Neural progenitor cell (in vitro differentiated cells): Measurements from ENCODE around the gene FAM90A1. TPM values are rescaled to one million over a fixed set of nuclear protein-coding genes. Genes with fewer than 3 reads are reported as not detected.
"Not testable (repeated sequence)": the region's sequence is repeated elsewhere in the genome, so short reads cannot be mapped to it uniquely, and the experiment has no call there.

ENCODE experiments used
- DNase-seq: peaks from one replicate; pipeline ENCODE4 v3.0.0-alpha.2; 2016; ENCODE audit warnings: low spot score
- H2AFZ ChIP-seq: fragments of 200-600 bp; sonication (generic); replicated peaks from 2 replicates; pipeline ENCODE4 v1.6.1; 2016; ENCODE audit warnings: antibody characterized with exemption
- H3F3A ChIP-seq: fragments of 200-600 bp; sonication (generic); 2 replicates; pipeline ENCODE4 v1.6.1; 2016; ENCODE audit warnings: antibody characterized with exemption, low read depth
- H3K27ac ChIP-seq: fragments of 200-600 bp; sonication (generic); 2 replicates; pipeline ENCODE4 v1.5.1; 2016; ENCODE audit warnings: mild to moderate bottlenecking
- H3K27me3 ChIP-seq: fragments of 200-600 bp; sonication (generic); 2 replicates; pipeline ENCODE4 v1.6.1; 2016; ENCODE audit warnings: mild to moderate bottlenecking, moderate library complexity
- H3K36me3 ChIP-seq: fragments of 200-600 bp; sonication (generic); 2 replicates; pipeline ENCODE4 v1.5.1; 2016
- H3K4me1 ChIP-seq: fragments of 200-600 bp; sonication (generic); 2 replicates; pipeline ENCODE4 v1.6.1; 2016; ENCODE audit warnings: mixed run types
- H3K4me2 ChIP-seq: fragments of 200-600 bp; sonication (generic); 2 replicates; pipeline ENCODE4 v1.6.1; 2016
- H3K4me3 ChIP-seq: fragments of 200-600 bp; sonication (generic); 2 replicates; pipeline ENCODE4 v1.5.1; 2016
- H3K79me2 ChIP-seq: fragments of 200-600 bp; sonication (generic); 2 replicates; pipeline ENCODE4 v1.6.1; 2016; ENCODE audit warnings: low read depth
- H3K9ac ChIP-seq: fragments of 200-600 bp; sonication (generic); 2 replicates; pipeline ENCODE4 v1.6.1; 2016
- H3K9me3 ChIP-seq: fragments of 200-600 bp; sonication (generic); 2 replicates; pipeline ENCODE4 v1.5.1; 2016; ENCODE audit warnings: low read depth
- H4K20me1 ChIP-seq: fragments of 200-600 bp; sonication (generic); 2 replicates; pipeline ENCODE4 v1.6.1; 2016; ENCODE audit warnings: low read depth
- H3K27ac Mint-ChIP-seq: 3 replicates; pipeline ENCODE4 v1.8.0; 2021; ENCODE audit warnings: mixed read lengths
- H3K27me3 Mint-ChIP-seq: 2 replicates; pipeline ENCODE4 v1.8.0; 2022; ENCODE audit warnings: low read depth, mild to moderate bottlenecking, inconsistent platforms, moderate library complexity, mixed read lengths; ENCODE audit not compliant: insufficient read depth
- H3K36me3 Mint-ChIP-seq: 3 replicates; pipeline ENCODE4 v1.8.0; 2021; ENCODE audit warnings: mixed read lengths
- H3K4me1 Mint-ChIP-seq: 3 replicates; pipeline ENCODE4 v1.8.0; 2021; ENCODE audit warnings: mixed read lengths
- H3K4me3 Mint-ChIP-seq: 3 replicates; pipeline ENCODE4 v1.8.0; 2021; ENCODE audit warnings: mild to moderate bottlenecking, moderate library complexity, mixed read lengths
- H3K9me3 Mint-ChIP-seq: 3 replicates; pipeline ENCODE4 v1.8.0; 2020; ENCODE audit warnings: mixed read lengths
- total RNA-seq: library from RNA; depleted of rRNA; stranded (reverse); fragments of >200 nt; gene quantifications from 2 replicates; pipeline ENCODE4 v1.2.3, GENCODE V29; 2015; ENCODE audit warnings: low replicate concordance

FAM90A1 gene
- total RNA-seq, 1 donor from 2014 or later: not detected

DNA sequence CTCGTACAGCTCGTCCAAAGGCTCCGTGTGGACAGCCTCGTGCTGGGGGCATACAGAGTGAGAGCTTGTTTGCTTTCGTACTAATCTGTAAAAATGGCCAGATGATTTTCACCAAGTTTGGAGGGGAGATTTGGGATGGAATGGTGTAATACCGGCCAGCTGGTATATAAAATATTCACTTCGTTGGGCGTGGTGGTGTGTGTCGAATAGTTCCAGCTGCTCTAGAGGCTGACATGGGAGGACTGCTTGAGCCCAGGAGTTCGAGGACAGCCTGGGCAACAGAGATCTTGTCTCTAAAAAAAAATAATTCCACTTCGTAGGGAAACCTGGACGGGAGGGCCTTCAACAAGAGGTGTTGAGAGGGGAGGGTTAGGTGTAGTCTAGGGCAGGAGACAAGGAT, 9.6 kb upstream of the FAM90A1 start:
- not testable (repeated sequence) for H3K79me2 ChIP-seq, H3K9me3 Mint-ChIP-seq, H3K27me3 ChIP-seq, H3K4me2 ChIP-seq, H3K27ac Mint-ChIP-seq, H3K9ac ChIP-seq, H4K20me1 ChIP-seq, H3K4me1 Mint-ChIP-seq, H3K4me3 Mint-ChIP-seq, H3K27me3 Mint-ChIP-seq, DNase-seq, H3K4me1 ChIP-seq, H2AFZ ChIP-seq, H3K9me3 ChIP-seq, H3K36me3 ChIP-seq, H3K27ac ChIP-seq, H3F3A ChIP-seq, H3K4me3 ChIP-seq, H3K36me3 Mint-ChIP-seq

DNA sequence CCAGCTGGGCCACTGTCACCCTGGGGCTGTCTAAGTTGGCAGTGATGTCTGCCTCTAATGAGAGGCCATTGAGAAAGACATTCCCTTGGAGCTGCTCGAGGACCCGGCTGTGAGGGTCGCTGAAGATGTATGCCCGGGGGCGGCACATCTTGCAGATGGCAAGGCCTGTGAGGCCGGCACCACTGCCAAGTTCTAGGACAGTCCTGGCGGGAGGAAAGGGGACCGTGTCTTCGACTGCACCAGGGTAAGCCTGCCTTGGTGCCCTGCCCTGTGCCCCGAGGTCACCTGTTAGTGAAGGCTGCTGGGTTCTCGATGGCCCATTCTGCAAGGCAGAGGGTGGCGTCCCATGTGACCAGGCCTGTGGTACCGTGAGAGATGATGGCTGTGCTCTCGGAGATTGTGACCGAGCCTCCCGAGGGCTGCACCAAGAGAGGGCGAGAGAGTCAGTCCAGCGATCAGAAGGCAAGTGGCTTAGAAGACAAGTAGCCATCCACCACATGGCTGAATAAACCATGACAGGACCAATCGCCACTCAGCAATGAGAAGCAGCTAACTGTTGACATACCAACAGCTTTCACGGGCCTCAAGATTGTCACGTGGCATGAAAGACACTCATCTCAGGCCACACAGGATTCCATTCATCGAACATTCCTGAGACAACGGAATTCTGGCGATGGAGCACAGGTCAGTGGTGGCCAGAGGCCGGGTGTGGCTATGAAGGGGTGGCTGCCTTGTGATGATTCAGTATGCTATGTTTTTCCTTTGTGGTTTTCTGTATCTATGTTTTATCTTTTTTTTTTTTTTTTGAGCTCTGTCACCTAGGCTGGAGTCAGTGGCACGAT, 8.1 kb upstream of the FAM90A1 start:
- H4K20me1 ChIP-seq, H3K27me3 Mint-ChIP-seq, H3F3A ChIP-seq, H3K27ac ChIP-seq, H3K36me3 Mint-ChIP-seq, H2AFZ ChIP-seq, H3K9me3 Mint-ChIP-seq, H3K4me1 ChIP-seq, H3K4me1 Mint-ChIP-seq, H3K27ac Mint-ChIP-seq, H3K27me3 ChIP-seq, DNase-seq, H3K9ac ChIP-seq, H3K79me2 ChIP-seq, H3K4me3 Mint-ChIP-seq, H3K4me2 ChIP-seq, H3K9me3 ChIP-seq, H3K36me3 ChIP-seq, H3K4me3 ChIP-seq: not testable (repeated sequence)

DNA sequence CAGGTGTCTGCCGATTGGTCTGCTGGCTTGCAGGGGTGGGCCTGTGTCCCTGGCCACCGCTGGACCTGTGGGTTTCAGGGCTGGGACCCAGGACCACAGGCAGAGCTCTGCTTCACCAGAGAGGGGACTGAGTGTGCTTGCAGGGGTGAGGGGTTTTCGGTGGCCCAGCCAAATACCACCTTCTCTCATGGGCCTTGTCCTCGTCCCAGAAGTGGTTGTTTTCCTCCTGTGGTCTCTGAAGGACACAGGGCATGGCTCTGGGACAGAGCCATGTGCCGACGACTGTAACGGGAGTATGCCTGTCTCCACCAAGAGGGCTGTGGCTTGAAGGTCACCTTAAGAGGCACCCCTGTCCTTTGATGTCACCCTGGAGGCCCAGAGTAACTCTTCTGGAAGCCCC, 7.3 kb upstream of the FAM90A1 start:
- H3K4me3 ChIP-seq: not testable (repeated sequence)

DNA sequence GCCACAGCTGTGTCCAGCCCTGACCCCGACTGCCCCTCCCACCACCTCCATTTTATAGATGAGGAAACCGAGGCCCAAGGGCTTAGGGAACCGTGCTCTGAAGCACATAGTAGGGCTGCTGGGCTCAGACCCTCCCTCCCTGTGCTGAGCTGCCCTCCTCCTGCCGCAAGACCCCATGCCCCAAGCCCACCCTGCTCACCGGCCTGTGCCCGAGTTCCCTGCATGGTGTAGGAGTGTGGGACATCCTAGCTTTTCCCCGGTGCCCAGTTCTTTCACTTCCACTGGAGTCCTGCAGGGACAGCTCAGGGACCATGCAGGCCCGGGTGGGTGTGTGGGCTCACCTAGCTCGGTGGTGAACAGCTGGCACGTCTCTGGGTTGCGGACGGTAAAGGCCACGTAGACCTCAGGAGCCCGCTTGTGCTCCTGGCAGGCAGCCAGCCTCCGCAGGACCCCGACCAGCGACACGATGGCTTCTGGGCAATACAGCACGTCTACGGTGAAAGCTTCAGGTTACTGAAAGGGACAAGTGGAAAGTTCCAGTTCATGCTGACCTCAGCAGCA, 6.6 kb upstream of the FAM90A1 start:
- not testable (repeated sequence) for H3K4me1 Mint-ChIP-seq, H3F3A ChIP-seq, H3K36me3 Mint-ChIP-seq, H3K4me1 ChIP-seq, H3K4me3 Mint-ChIP-seq, H3K27ac Mint-ChIP-seq, DNase-seq, H3K9me3 ChIP-seq, H4K20me1 ChIP-seq, H3K27ac ChIP-seq, H2AFZ ChIP-seq, H3K4me3 ChIP-seq, H3K27me3 Mint-ChIP-seq, H3K27me3 ChIP-seq, H3K9ac ChIP-seq, H3K36me3 ChIP-seq, H3K4me2 ChIP-seq, H3K79me2 ChIP-seq, H3K9me3 Mint-ChIP-seq

More for the DNA sequence above, 7.3 kb upstream of the FAM90A1 start:
- H3K36me3 Mint-ChIP-seq, H3K9me3 ChIP-seq, DNase-seq, H3K4me3 Mint-ChIP-seq, H3K36me3 ChIP-seq, H3K27me3 ChIP-seq, H3K27me3 Mint-ChIP-seq, H3K79me2 ChIP-seq, H3K4me1 ChIP-seq, H3K4me2 ChIP-seq, H2AFZ ChIP-seq, H3K27ac Mint-ChIP-seq, H3F3A ChIP-seq, H3K9ac ChIP-seq, H3K4me1 Mint-ChIP-seq, H3K9me3 Mint-ChIP-seq, H3K27ac ChIP-seq, H4K20me1 ChIP-seq: not testable (repeated sequence)

DNA sequence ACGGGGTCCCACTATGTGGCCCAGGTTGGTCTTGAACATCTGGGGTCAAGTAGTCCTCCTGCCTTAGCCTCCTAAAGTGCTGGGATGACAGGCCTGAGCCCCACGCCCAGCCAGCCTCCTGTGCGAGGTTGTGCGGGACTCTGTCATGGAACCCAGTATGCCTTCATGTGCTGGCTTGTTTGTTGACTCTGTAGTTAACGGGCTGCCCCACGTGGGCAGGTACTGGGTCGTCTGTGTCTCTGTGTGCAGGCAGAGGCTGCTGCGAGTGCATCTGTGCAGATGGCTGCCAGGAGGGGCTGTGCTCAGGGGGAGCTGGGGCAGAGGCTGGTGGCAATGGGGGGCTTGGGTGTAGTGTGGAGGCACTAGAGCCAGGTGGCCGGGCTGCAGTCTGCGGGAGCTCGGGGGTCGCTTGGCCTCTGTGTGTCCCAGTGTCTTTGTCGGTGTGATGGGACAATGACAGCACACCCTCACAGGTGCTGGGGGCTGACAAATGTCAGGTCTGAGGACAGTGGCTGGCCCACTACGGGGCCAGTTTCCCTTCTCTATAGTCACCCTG, 6.0 kb upstream of the FAM90A1 start:
- H3K4me1 ChIP-seq, H3K4me3 Mint-ChIP-seq, H3K27ac Mint-ChIP-seq: not testable (repeated sequence)

More for the DNA sequence above, 6.0 kb upstream of the FAM90A1 start:
- not testable (repeated sequence) for H3K36me3 Mint-ChIP-seq, H3K27me3 ChIP-seq, H3K27me3 Mint-ChIP-seq, DNase-seq, H3K4me2 ChIP-seq, H3K36me3 ChIP-seq, H2AFZ ChIP-seq, H3K9ac ChIP-seq, H3K27ac ChIP-seq, H3F3A ChIP-seq, H3K9me3 Mint-ChIP-seq, H3K4me3 ChIP-seq, H4K20me1 ChIP-seq, H3K4me1 Mint-ChIP-seq, H3K79me2 ChIP-seq, H3K9me3 ChIP-seq
